Neural cell (in vitro differentiated cells): ENCODE results near the gene SEZ6L2. TPM values are rescaled to one million over a fixed set of nuclear protein-coding genes. Genes with fewer than 3 reads are reported as not detected.

Experiments used
- H2AFZ ChIP-seq: fragments of 200-600, 300-800 bp; sonication (generic), shearing (Covaris generic); 2 replicates; pipeline ENCODE4 v1.6.0; 2014; ENCODE audit warnings: low read depth, mild to moderate bottlenecking, antibody characterized with exemption, low read length, moderate library complexity
- H3F3A ChIP-seq: fragments of 200-600 bp; shearing (Covaris generic); 2 replicates; pipeline ENCODE4 v1.6.1; 2016; ENCODE audit warnings: mild to moderate bottlenecking, moderate library complexity, mixed read lengths, antibody characterized with exemption, low read length; ENCODE audit not compliant: insufficient read depth, poor library complexity, severe bottlenecking
- H3K27ac ChIP-seq: fragments of 200-600, 300-800 bp; sonication (generic), shearing (Covaris generic); 2 replicates; pipeline ENCODE4 v1.5.1; 2014; ENCODE audit warnings: mild to moderate bottlenecking, low read length, moderate library complexity
- H3K27me3 ChIP-seq: fragments of 300-800, 200-600 bp; sonication (generic), shearing (Covaris generic); 2 replicates; pipeline ENCODE4 v1.6.0; 2014; ENCODE audit warnings: mild to moderate bottlenecking, low read depth, low read length, moderate library complexity; ENCODE audit not compliant: insufficient read depth
- H3K36me3 ChIP-seq: fragments of 300-800, 200-600 bp; sonication (generic), shearing (Covaris generic); 2 replicates; pipeline ENCODE4 v1.5.1; 2014; ENCODE audit warnings: mild to moderate bottlenecking, antibody characterized with exemption, low read length, moderate library complexity; ENCODE audit not compliant: insufficient read depth
- H3K4me2 ChIP-seq: fragments of 300-800, 200-600 bp; sonication (generic), shearing (Covaris generic); 2 replicates; pipeline ENCODE4 v1.6.0; 2014; ENCODE audit warnings: mild to moderate bottlenecking, low read length
- H3K4me3 ChIP-seq: fragments of 300-800, 200-600 bp; sonication (generic), shearing (Covaris generic); 2 replicates; pipeline ENCODE4 v1.5.1; 2014; ENCODE audit warnings: mild to moderate bottlenecking, low read length, moderate library complexity
- H3K79me2 ChIP-seq: fragments of 200-600 bp; shearing (Covaris generic); replicated peaks from 2 replicates; pipeline ENCODE4 v1.6.0; 2014; ENCODE audit warnings: mild to moderate bottlenecking, low read length, moderate library complexity; ENCODE audit not compliant: insufficient read depth
- H3K9ac ChIP-seq: fragments of 300-800, 200-600 bp; sonication (generic), shearing (Covaris generic); 2 replicates; pipeline ENCODE4 v1.6.1; 2016; ENCODE audit warnings: mild to moderate bottlenecking, low read length, mixed read lengths
- H3K9me2 ChIP-seq: fragments of 200-600 bp; shearing (Covaris generic); 2 replicates; pipeline ENCODE4 v1.6.1; 2016; ENCODE audit warnings: mild to moderate bottlenecking, low read length, mixed read lengths; ENCODE audit not compliant: insufficient read depth
- H3K9me3 ChIP-seq: fragments of 200-600, 300-800 bp; sonication (generic), shearing (Covaris generic); 2 replicates; pipeline ENCODE4 v1.6.1; 2016; ENCODE audit warnings: mild to moderate bottlenecking, mixed run types, low read length, moderate library complexity, mixed read lengths
- H4K20me1 ChIP-seq: fragments of 200-600 bp; shearing (Covaris generic); 2 replicates; pipeline ENCODE4 v1.6.1; 2016; ENCODE audit warnings: mild to moderate bottlenecking, mixed run types; ENCODE audit not compliant: insufficient read depth
- CTCF ChIP-seq: fragments of 450-650 bp; IDR thresholded peaks from 2 replicates; pipeline ENCODE4 v1.5.1; 2014; ENCODE audit warnings: antibody characterized with exemption, mild to moderate bottlenecking, moderate library complexity; ENCODE audit not compliant: poor library complexity, severe bottlenecking
- EP300 ChIP-seq: fragments of 450-650 bp; conservative IDR thresholded peaks from 2 replicates; pipeline ENCODE4 v1.6.1; 2014; ENCODE audit warnings: antibody characterized with exemption, mild to moderate bottlenecking, moderate library complexity; ENCODE audit not compliant: poor library complexity, severe bottlenecking
- EZH2 ChIP-seq: fragments of 200-600, 300-800 bp; shearing (Covaris generic), sonication (generic); IDR thresholded peaks from 2 replicates; pipeline ENCODE4 v1.6.1; 2014; ENCODE audit warnings: antibody characterized with exemption, low read length, borderline replicate concordance, mild to moderate bottlenecking; ENCODE audit not compliant: insufficient read depth, poor library complexity, severe bottlenecking
- MXI1 ChIP-seq: fragments of 450-650 bp; conservative IDR thresholded peaks from 2 replicates; pipeline ENCODE4 v1.6.1; 2014; ENCODE audit warnings: antibody characterized with exemption, mild to moderate bottlenecking; ENCODE audit not compliant: poor library complexity, severe bottlenecking
- POLR2AphosphoS5 ChIP-seq: IDR thresholded peaks from 2 replicates; pipeline ENCODE4 v1.6.1; 2012
- RAD21 ChIP-seq: fragments of 450-650 bp; conservative IDR thresholded peaks from 2 replicates; pipeline ENCODE4 v1.6.1; 2014; ENCODE audit warnings: antibody characterized with exemption, mild to moderate bottlenecking, moderate library complexity
- SMC3 ChIP-seq: fragments of 450-650 bp; conservative IDR thresholded peaks from 2 replicates; pipeline ENCODE4 v1.6.1; 2014; ENCODE audit warnings: antibody characterized with exemption, mild to moderate bottlenecking, moderate library complexity; ENCODE audit not compliant: poor library complexity
- TAF1 ChIP-seq: IDR thresholded peaks from 2 replicates; pipeline ENCODE4 v1.6.1; 2012; ENCODE audit warnings: low read depth
- polyA plus RNA-seq: library from polyadenylated mRNA; depleted of rRNA; stranded (reverse); fragments of >200 nt; gene quantifications from 2 replicates; pipeline ENCODE4 v1.2.3, GENCODE V29; 2014
- TF ChIP-seq, protein P1 (sequence below): IDR thresholded peaks from 2 replicates; pipeline ENCODE4 v1.6.1; 2012; ENCODE audit warnings: borderline replicate concordance

Gene SEZ6L2
- polyA plus RNA-seq, 1 donor from 2014 or later, result 48.8 TPM

DNA sequence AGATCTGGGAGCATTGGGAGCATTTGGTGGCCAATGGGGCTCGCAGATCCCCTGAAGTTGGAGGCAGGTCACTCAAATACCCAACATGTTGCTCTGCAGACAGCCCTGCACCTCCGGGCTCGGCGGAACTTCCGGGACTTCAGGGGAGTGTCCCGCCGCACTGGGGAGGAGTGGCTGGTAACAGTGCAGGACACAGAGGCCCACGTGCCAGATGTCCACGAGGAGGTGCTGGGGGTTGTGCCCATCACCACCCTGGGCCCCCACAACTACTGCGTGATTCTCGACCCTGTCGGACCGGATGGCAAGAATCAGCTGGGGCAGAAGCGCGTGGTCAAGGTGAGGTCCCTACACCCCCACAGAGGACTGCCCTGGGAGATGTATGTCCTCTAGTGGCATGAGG, 62.7 kb downstream of the SEZ6L2 start:
- no peak overlapping the region for H3K4me3 ChIP-seq
- H3K36me3 ChIP-seq, result no peaks in the 10 kb centered on the region
- H2AFZ ChIP-seq, result no peak overlapping the region
- no peaks in the 10 kb centered on the region for H3K9me2 ChIP-seq
- no peak overlapping the region for H3K9ac ChIP-seq
- TF ChIP-seq TAF1 (no peak), SMC3 (no peak), RAD21 (no peak), MXI1 (no peak), EZH2 (no peak), POLR2AphosphoS5 (no peak), CTCF (no peak)
- TF ChIP-seq, protein P1, sequence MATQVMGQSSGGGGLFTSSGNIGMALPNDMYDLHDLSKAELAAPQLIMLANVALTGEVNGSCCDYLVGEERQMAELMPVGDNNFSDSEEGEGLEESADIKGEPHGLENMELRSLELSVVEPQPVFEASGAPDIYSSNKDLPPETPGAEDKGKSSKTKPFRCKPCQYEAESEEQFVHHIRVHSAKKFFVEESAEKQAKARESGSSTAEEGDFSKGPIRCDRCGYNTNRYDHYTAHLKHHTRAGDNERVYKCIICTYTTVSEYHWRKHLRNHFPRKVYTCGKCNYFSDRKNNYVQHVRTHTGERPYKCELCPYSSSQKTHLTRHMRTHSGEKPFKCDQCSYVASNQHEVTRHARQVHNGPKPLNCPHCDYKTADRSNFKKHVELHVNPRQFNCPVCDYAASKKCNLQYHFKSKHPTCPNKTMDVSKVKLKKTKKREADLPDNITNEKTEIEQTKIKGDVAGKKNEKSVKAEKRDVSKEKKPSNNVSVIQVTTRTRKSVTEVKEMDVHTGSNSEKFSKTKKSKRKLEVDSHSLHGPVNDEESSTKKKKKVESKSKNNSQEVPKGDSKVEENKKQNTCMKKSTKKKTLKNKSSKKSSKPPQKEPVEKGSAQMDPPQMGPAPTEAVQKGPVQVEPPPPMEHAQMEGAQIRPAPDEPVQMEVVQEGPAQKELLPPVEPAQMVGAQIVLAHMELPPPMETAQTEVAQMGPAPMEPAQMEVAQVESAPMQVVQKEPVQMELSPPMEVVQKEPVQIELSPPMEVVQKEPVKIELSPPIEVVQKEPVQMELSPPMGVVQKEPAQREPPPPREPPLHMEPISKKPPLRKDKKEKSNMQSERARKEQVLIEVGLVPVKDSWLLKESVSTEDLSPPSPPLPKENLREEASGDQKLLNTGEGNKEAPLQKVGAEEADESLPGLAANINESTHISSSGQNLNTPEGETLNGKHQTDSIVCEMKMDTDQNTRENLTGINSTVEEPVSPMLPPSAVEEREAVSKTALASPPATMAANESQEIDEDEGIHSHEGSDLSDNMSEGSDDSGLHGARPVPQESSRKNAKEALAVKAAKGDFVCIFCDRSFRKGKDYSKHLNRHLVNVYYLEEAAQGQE, result no peak
- H4K20me1 ChIP-seq, result no peaks in the 10 kb centered on the region
- no peaks in the 10 kb centered on the region for H3K27me3 ChIP-seq
- no peak overlapping the region for H3K27ac ChIP-seq
- no peak overlapping the region for H3K4me2 ChIP-seq
- H3K79me2 ChIP-seq, result no peaks in the 10 kb centered on the region
- no peaks in the 10 kb centered on the region for H3K9me3 ChIP-seq
- no peaks in the 10 kb centered on the region for H3F3A ChIP-seq

GRCh38 chr16:29835926-29836325, 63.4 kb downstream of the SEZ6L2 start:
- Histone ChIP-seq H3F3A (no peaks in the 10 kb centered on the region), H3K79me2 (no peaks in the 10 kb centered on the region), H3K4me2 (no peak overlapping the region), H2AFZ (no peak overlapping the region), H3K9ac (no peak overlapping the region), H3K27me3 (no peaks in the 10 kb centered on the region), H3K9me2 (no peaks in the 10 kb centered on the region), H4K20me1 (no peaks in the 10 kb centered on the region), H3K9me3 (no peaks in the 10 kb centered on the region), H3K36me3 (no peaks in the 10 kb centered on the region), H3K4me3 (no peak overlapping the region), H3K27ac (no peak overlapping the region)
- TF ChIP-seq EZH2 (no peak), SMC3 (no peak), POLR2AphosphoS5 (no peak), CTCF (no peak), EP300 (no peak), TAF1 (no peak), MXI1 (no peak)
- TF ChIP-seq, protein P1, result no peak
